Right kidney (tissue), 1 donor: ENCODE results near the gene ZFC3H1.

Experiments used
- DNase-seq: peaks from one replicate; pipeline ENCODE4 v3.0.0-alpha.2; 2016

Gene ZFC3H1

DNA sequence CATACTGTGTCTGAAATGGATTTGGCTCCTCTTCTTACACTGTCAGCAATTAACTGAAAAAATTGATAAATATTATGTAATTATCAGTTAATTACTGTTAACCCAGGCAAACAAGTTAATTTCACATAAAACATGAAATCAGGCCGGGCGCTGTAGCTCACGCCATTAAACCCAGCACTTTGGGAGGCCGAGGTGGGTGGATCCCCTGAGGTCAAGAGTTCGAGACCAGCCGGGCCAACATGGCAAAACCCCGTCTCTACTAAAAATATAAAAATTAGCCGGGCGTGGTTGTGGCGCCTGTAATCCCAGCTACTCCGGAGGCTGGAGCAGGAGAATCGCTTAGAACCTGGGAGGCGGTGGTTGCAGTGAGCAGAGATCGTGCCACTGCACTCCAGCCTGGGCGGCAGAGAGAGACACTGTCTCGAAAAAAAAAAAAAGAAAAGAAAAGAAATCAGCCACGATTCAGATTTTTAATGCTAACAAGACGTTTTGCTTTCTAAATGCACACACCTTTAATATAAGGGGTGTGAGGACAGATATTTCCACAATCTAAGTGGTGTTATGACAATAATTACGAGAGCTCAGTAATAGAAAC lies 21.8 kb upstream of the ZFC3H1 start:
- DNase-seq: no peak

DNA sequence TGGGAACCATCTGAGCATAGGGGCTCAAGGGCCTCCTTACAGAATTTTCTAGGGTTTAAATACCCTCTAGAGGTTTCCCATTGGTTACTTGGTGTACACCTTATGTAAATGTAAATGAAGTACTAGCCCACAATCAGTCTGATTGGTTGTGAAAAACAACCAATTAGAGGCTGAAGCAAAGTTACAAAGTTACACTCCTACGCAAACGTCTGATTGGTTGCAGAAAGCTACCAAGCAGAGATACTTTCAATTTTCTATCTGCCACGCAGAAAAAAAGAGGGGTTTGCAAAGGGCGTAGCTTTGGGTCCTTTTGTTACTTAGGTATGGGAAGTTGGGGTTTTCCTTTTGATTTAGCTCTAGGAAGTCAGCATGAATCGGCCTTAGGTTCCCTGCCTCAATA lies 20.4 kb upstream of the ZFC3H1 start:
- no peak for DNase-seq

DNA sequence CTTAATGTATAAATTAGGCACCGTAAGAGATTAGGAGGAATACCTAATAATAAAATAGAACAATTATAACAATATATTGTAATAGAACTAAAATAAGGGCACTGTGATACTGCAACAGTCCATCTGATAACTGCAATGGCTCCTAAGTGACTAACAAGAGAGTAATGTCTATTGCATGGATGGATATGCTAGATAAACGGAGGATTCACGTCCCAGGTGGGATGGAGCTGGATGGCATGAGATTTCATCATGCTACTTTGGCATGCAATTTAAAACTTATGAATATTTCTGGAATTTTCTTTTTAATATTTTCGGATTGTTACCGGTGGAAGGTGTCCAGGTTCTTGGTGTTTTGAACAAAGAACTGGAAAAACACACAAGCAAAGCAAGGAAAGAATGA lies 20.0 kb upstream of the ZFC3H1 start:
- no peak for DNase-seq

GRCh38 chr12:71682466-71682865 lies 18.8 kb upstream of the ZFC3H1 start:
- no peak for DNase-seq

GRCh38 chr12:71671816-71672215 lies 8.2 kb upstream of the ZFC3H1 start:
- no peak for DNase-seq

DNA sequence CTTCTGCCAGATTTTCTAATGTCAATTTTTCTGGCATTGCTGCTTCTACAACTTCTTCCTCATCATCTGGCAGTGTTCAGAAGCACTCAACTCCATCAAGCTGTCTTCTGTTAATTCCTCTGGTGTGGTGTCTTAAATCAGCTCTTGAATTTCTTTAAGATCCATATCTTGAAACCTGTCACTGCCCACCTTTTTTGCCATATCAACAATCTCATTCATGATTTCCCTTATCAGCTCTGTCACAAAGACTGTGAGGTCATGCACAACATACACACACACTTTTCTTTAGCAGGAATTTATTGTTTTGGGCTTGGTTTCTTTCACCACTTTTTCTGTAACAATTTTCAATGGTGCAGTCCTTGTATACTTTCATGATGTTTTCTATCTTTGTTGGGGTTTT lies 7.7 kb upstream of the ZFC3H1 start:
- DNase-seq: no peak

GRCh38 chr12:71666259-71666658 lies 2.6 kb upstream of the ZFC3H1 start:
- no peak for DNase-seq

DNA sequence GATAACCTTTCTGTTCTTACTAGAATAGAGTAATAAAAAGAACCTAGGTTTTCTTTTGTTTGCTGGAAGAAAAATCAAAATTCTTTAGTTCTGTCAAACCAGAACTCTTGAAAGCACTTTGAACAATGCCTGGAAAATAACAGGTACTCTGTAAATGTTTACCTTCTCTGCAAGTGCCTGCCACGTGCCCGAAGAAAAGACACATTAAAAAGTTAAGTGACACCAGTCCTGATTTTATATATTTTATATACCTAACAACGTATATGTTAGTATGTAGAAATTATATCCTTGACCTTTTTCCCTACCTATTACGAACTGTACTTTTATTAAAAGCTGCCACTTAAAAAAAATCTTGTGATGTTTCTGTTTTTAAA lies 1.4 kb upstream of the ZFC3H1 start:
- no peak for DNase-seq

DNA sequence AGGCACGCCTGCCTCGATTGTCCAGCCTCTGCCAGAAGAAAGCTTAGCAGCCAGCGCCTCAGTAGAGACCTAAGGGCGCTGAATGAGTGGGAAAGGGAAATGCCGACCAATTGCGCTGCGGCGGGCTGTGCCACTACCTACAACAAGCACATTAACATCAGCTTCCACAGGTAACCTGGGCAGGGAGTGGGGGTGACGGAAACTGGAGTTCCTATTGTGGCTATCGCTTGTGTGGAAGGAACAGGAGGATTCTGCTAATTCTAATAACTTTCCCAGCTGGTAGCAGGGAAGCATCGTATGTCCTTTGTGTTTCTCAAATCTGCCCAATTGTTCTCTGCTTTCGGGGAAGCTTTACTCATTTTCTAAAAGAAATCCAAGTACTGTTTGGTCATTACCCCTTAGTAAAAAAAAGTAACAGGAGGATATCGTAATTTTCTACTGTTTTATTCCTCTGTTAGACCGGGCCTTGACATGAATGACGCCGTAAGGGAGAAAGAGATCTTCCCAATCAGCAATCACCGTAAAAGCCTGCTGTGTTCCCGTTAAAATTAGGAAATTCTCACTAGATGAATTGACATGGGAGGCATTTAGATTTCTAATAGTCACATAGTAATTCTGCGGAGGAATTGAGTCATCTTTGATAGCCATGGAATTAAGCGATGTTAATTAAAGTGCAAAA lies 902 bp upstream of the ZFC3H1 start:
- DNase-seq: no peak

DNA sequence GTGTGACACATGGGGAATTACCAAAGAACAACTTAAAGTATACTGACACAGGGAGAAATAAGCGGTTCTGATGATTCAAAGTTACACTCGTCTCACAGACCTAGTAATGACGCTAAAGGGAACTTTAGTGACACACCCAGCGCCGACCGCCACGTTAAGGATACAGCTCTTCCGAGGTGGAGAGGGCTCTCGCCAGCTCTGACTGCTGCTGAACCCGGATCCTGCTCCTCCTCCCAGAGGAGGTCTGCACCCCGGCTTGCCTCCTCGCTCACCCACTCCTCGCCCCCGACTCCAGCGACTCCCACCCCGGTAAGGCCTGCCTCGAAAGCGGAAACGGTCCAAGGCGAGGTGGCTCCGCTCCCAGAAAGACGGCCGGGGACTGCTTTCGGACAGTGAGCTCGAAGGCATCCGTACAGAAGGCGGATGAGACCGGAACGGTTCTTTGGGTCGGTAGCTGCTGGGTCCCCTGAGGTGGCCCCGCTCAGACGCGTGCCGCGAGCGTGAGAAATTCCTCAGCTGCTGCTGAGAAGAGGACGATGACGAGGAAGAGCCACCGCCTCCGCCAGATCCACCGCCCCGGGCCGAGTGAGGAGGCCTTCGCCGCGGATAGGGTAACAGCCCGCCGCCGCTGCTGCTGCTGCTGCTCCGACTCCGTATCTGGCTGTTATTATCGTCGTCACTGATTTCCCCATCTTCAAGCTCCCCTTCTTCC lies 643 bp downstream of the ZFC3H1 start:
- peak; percentile 93 for DNase-seq

DNA sequence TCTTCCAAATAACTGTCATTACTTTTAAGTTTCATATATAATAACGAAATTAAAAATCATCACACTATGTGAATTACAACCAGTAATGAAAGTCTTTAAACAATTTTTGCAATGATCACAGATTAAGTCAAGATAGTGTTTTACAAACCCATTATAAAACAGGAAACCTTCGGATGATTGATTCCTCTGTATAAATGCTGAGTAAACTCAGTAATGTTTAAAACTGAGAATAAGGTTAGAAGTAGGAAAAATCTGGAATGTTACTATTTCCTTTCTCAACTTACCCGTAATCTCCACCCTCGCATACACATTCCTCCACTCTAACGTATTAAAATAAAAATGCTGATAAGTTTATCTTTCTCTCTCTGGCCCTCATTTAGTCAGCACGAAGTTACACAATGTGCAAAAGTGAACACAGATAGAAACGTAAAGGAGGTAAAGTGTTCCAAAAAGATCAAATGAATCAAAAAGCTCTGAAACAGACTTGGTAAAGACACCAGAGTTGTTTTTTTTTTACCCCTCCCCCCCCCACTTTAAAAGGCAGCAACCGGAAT lies 1.6 kb downstream of the ZFC3H1 start:
- DNase-seq: no peak

DNA sequence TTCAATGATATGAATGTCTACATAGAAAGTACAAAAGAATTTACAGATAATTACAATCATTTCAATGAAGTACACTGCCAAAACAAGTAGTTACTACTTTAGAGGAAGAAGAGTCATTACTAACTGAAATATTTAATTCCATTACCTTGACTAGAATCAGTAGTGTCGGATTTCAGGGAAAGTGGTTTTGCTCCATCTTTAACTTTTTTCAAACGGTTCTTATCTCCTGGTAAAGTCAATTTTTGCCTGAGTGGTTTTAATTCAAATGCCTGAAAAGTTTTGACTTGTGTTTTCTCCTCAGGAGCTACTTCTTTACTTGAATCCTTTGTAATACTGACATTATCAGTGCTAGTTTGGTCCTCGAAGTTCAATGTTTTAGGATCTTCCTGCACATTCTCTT lies 6.9 kb downstream of the ZFC3H1 start:
- no peak for DNase-seq

GRCh38 chr12:71655907-71656306 lies 7.7 kb downstream of the ZFC3H1 start:
- no peak for DNase-seq

DNA sequence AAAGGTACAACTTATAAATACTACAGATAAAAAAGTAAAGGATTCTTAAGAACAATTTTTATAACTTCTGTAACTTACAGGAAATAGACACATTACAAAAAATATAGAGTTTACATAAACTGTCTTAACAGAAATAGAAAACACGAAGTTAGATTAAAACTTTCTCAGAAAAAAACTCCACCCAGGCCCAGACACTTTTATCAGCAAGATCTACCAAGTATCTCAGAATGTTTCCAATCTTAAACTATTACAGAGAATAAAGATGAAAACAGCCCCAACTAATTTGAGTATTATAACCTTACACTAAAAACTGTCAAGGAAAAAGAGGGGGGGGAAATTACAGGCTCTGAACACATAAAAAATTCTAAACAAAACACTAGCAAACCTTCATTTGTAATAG lies 8.2 kb downstream of the ZFC3H1 start:
- DNase-seq: no peak

GRCh38 chr12:71654200-71654599 lies 9.4 kb downstream of the ZFC3H1 start:
- DNase-seq: no peak

DNA sequence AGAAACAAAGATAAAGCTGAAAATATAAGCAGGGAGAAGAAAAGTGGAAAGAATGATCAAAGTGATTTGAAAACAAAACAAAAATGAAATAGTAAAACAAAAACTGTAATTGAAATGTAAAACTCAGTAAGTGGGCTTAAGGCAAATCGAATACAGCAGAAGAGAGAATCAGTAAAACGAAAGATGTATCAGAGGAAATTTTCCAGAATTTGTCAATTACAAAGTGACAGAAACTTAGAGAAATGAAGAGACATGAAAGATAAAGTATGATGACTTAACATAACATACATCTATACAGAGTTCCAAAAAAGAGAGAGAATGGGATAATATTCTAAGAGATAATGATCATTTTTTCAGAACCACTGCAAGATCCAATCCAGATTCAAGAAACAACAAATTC lies 10.5 kb downstream of the ZFC3H1 start:
- no peak for DNase-seq

GRCh38 chr12:71652656-71653055 lies 11.0 kb downstream of the ZFC3H1 start:
- no peak for DNase-seq

- DNase-seq: no peak
These were observed 14.2 kb downstream of the ZFC3H1 start for GRCh38 chr12:71649401-71649800.

DNA sequence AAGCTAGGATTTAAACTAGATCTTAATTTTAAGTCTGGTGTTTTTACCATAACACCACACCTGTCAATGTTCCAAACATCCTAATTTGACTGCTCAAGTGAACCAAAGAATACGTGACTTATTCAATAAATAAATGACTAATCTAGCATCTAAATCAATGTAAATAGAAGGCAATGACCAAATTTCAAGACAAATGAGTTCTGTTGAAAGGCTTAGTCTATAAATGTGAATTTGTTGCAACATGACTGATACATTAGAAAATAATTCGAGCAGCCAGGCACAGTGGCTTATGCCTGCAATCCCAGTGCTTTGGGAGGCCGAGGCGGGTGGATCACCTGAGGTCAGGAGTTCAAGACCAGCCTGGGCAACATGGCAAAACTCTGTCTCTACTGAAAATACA lies 15.1 kb downstream of the ZFC3H1 start:
- DNase-seq: no peak

DNA sequence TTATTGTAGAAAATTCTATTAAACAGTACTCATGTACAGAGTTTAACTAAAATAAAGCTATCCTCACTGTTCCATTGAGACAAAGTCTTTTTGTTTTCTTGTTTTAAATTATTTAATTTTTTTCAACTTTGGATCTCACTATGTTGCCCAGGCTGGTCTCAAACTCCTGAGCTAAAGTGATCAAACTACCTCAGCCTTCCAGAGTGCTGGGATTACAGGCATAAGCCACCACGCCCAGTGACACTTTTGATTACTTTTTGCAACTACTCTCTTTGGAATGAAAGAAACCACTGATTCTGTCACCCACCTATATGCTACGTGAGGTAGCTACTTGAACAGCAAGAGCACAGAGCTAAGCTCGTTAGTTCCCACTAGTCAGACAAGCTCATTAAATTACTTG lies 17.1 kb downstream of the ZFC3H1 start:
- DNase-seq: no peak

- DNase-seq: no peak
These were observed 18.4 kb downstream of the ZFC3H1 start for GRCh38 chr12:71645268-71645667.

DNA sequence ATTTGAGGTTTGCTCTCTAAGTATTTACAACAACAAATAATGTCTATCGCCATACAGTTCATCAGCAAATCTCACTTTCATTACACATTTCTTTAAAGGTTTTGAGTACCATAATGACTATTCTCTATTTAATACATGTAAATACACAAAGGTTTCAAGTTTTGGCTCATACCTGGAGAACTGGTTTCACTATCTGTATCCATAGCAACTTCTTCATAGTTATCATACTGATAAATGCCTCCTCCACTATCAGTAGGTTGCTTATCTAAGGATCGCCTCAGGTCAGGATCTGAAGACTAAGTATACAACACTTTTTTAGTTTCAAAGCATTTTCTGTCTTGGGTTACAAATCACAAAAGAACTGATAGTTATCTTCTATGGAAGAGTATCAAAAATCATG lies 21.4 kb downstream of the ZFC3H1 start:
- no peak for DNase-seq

DNA sequence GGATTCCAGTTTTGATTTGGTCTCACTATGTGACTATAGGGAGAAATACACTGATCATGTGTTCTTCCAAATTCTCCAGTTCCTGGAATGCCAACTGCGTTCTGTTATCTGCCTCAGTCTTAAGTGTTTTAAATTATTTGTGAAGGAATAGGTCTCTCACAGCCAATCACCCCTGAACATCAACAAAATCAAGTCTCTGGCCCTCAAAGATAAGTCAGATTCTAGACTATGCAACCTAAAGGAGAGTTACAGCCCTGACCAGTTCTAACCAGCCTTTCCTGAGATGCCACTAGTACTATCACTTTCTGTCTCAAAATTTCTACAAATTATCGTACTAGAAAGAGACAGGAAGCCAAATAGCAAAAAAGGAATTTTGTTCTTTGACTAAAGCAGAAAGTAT lies 22.3 kb downstream of the ZFC3H1 start:
- no peak for DNase-seq

GRCh38 chr12:71640316-71640715 lies 23.3 kb downstream of the ZFC3H1 start:
- DNase-seq: no peak
